ENCODE data around the gene BRD3OS.

Gene BRD3OS

DNA sequence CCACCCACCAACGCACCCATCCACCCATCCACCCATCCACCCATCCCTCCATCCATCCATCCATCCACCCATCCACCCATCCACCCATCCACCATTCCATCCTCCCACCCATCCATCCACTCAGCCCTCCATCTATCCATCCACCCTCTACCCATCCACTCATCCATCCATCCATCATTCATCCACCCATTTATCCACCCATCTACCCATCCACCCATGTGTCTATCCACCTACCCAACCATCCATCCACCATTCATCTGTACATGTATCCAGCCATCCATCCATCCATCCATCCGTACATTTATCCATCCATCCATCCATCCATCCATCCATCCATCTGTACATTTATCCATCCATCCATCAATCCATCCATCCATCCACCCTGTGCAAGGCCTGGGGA lies 22.0 kb upstream of the BRD3OS start:
- H3K27me3 ChIP-seq (ENCODE audit: insufficient read depth, low read length, poor library complexity) = no peaks in the 10 kb centered on the region
- H3K4me3 ChIP-seq (ENCODE audit: low read depth in 1 of 2, low read length in 2 of 2) = no peak overlapping the region
- no peak overlapping the region for H2AFZ ChIP-seq (ENCODE audit: low read depth, low read length)
- no peaks in the 10 kb centered on the region for H4K20me1 ChIP-seq (ENCODE audit: insufficient read depth, low read length)
- DNase-seq (no peak), ATAC-seq (ENCODE audit: insufficient read depth, low read depth) (no peak)
- H3K4me1 ChIP-seq (ENCODE audit: insufficient read depth, low read length) = no peaks in the 10 kb centered on the region
- H3K36me3 ChIP-seq (ENCODE audit: insufficient read depth, low read length) = no peaks in the 10 kb centered on the region
- no peak for TF ChIP-seq EZH2 (IDR thresholded peaks at IDR 0.05; ENCODE audit: borderline replicate concordance, low read depth, low read length, severe bottlenecking)
- TF ChIP-seq, protein P1, sequence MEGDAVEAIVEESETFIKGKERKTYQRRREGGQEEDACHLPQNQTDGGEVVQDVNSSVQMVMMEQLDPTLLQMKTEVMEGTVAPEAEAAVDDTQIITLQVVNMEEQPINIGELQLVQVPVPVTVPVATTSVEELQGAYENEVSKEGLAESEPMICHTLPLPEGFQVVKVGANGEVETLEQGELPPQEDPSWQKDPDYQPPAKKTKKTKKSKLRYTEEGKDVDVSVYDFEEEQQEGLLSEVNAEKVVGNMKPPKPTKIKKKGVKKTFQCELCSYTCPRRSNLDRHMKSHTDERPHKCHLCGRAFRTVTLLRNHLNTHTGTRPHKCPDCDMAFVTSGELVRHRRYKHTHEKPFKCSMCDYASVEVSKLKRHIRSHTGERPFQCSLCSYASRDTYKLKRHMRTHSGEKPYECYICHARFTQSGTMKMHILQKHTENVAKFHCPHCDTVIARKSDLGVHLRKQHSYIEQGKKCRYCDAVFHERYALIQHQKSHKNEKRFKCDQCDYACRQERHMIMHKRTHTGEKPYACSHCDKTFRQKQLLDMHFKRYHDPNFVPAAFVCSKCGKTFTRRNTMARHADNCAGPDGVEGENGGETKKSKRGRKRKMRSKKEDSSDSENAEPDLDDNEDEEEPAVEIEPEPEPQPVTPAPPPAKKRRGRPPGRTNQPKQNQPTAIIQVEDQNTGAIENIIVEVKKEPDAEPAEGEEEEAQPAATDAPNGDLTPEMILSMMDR (IDR thresholded peaks at IDR 0.05; ENCODE audit: borderline replicate concordance, extremely low read depth, low read length, poor library complexity, severe bottlenecking) = no peak
- no peak overlapping the region for H3K9ac ChIP-seq (ENCODE audit: low read depth, low read length)
- no peaks in the 10 kb centered on the region for H3K79me2 ChIP-seq (ENCODE audit: insufficient read depth, low read length)
- no peak overlapping the region for H3K4me2 ChIP-seq (ENCODE audit: insufficient read depth, low read length)
- H3K9me3 ChIP-seq (ENCODE audit: insufficient read depth, low read length, severe bottlenecking) = no peaks in the 10 kb centered on the region
- H3K27ac ChIP-seq (ENCODE audit: low read length) = no peak overlapping the region

DNA sequence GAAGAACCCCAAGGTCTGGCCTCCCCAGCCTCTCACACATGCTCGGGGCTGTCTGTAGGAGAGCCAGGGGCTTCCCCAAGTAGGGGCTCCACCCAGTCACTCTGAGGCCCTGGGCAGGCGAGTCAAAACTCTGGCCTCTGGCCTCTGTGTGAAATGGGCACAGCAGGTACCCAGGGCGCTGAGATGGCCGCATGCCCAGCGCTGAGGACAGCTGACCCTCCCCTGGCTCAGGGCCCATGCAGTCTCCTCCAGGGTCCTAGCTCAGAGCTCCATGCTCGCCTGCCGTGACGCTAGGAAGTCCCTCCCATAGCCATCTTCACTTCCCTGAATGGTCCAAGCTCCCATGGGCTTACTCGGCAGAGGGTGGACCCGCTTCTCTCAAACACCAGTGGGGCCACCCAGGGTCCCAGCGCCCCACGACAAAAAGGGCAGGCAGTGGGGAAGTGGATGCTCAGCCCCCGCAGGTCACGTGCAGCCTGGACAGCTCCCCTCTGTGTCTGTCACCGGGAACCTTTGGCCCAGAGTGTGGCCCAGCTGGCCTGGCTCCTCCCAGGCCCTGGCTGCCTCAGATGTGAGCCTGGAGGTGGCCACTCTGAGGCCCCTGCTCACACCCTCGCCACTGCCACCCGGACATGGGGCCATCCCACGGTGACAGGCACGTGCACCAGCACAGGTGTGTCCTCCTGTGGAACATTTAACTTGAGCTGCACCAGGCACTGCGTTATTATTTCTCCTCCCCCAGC lies 21.0 kb upstream of the BRD3OS start:
- H3K27ac ChIP-seq (ENCODE audit: low read length) = no peak overlapping the region
- no peak for ATAC-seq (ENCODE audit: insufficient read depth, low read depth)

DNA sequence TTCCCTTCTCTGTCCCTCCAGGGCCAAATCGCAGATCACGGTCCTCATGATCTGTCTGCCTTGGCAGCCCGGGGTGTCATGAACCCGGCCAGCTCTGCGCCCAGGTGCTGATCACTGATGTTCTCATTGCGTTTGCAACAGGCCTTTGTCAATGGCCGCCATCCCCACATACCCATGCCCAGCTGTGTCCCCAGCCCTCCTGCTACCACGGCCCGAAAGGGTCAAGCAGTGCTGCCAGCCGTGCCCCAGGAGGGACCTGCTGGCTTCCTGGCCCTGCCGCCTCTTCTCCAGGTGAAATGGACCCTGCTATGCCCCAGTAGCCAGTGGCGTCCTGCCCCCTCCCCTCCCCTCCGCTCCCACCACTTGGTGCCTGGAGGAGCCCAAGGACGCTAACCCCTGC lies 20.4 kb upstream of the BRD3OS start:
- ATAC-seq (ENCODE audit: insufficient read depth, low read depth) = no peak
- H3K79me2 ChIP-seq (ENCODE audit: insufficient read depth, low read length) = no peaks in the 10 kb centered on the region
- H2AFZ ChIP-seq (ENCODE audit: low read depth, low read length) = no peak overlapping the region
- no peaks in the 10 kb centered on the region for H3K36me3 ChIP-seq (ENCODE audit: insufficient read depth, low read length)
- no peaks in the 10 kb centered on the region for H4K20me1 ChIP-seq (ENCODE audit: insufficient read depth, low read length)
- no peak overlapping the region for H3K4me3 ChIP-seq (ENCODE audit: low read depth in 1 of 2, low read length in 2 of 2)
- no peak for DNase-seq
- no peaks in the 10 kb centered on the region for H3K9me3 ChIP-seq (ENCODE audit: insufficient read depth, low read length, severe bottlenecking)
- no peak overlapping the region for H3K4me2 ChIP-seq (ENCODE audit: insufficient read depth, low read length)
- no peak overlapping the region for H3K9ac ChIP-seq (ENCODE audit: low read depth, low read length)
- no peak overlapping the region for H3K27ac ChIP-seq (ENCODE audit: low read length)
- H3K27me3 ChIP-seq (ENCODE audit: insufficient read depth, low read length, poor library complexity) = no peaks in the 10 kb centered on the region
- H3K4me1 ChIP-seq (ENCODE audit: insufficient read depth, low read length) = no peaks in the 10 kb centered on the region
- TF ChIP-seq, protein P1 (IDR thresholded peaks at IDR 0.05; ENCODE audit: borderline replicate concordance, extremely low read depth, low read length, poor library complexity, severe bottlenecking) = no peak
- TF ChIP-seq EZH2 (IDR thresholded peaks at IDR 0.05; ENCODE audit: borderline replicate concordance, low read depth, low read length, severe bottlenecking) = no peak

More for the DNA sequence above, 21.0 kb upstream of the BRD3OS start:
- Histone ChIP-seq H3K36me3 (ENCODE audit: insufficient read depth, low read length) (no peaks in the 10 kb centered on the region), H3K4me3 (ENCODE audit: low read depth in 1 of 2, low read length in 2 of 2) (no peak overlapping the region), H3K4me2 (ENCODE audit: insufficient read depth, low read length) (no peak overlapping the region), H3K9ac (ENCODE audit: low read depth, low read length) (no peak overlapping the region), H3K79me2 (ENCODE audit: insufficient read depth, low read length) (no peaks in the 10 kb centered on the region), H2AFZ (ENCODE audit: low read depth, low read length) (no peak overlapping the region), H3K9me3 (ENCODE audit: insufficient read depth, low read length, severe bottlenecking) (no peaks in the 10 kb centered on the region), H3K27me3 (ENCODE audit: insufficient read depth, low read length, poor library complexity) (no peaks in the 10 kb centered on the region), H3K4me1 (ENCODE audit: insufficient read depth, low read length) (no peaks in the 10 kb centered on the region), H4K20me1 (ENCODE audit: insufficient read depth, low read length) (no peaks in the 10 kb centered on the region)
- no peak for TF ChIP-seq EZH2 (IDR thresholded peaks at IDR 0.05; ENCODE audit: borderline replicate concordance, low read depth, low read length, severe bottlenecking)
- TF ChIP-seq, protein P1 (IDR thresholded peaks at IDR 0.05; ENCODE audit: borderline replicate concordance, extremely low read depth, low read length, poor library complexity, severe bottlenecking) = no peak
- DNase-seq = no peak
